Measurements from ENCODE around the gene ENOX1. TPM values are rescaled to one million over a fixed set of nuclear protein-coding genes. Genes with fewer than 3 reads are reported as not detected.

The ENOX1 gene
- total and polyA plus RNA-seq, 2 donors (not counting 3 experiments of a cell fraction or from before 2014, with no cell fraction given), result 0.17 to 0.97 TPM

GRCh38 chr13:43529796-43530195 lies 257.0 kb downstream of the ENOX1 start:
- CTCF ChIA-PET, result no interaction called here

More at GRCh38 chr13:43529796-43530195, 257.0 kb downstream of the ENOX1 start:
- Histone ChIP-seq H3K27me3 (ENCODE audit: control insufficient read depth in 2 of 2, insufficient read depth in 2 of 2, low read length in 2 of 2) (no peaks in the 10 kb centered on the region), H2AFZ (ENCODE audit: low read depth, low read length) (no peak overlapping the region), H3K4me2 (ENCODE audit: insufficient read depth, low read length) (no peak overlapping the region), H3K4me3 (replicated peaks in 1 of 3; ENCODE audit: insufficient read depth in 1 of 3, low read depth in 1 of 3, low read length in 3 of 3) (no peak overlapping the region), H3K27ac (ENCODE audit: insufficient read depth, low read depth, low read length) (no peak overlapping the region), H3K36me3 (ENCODE audit: control insufficient read depth in 2 of 2, extremely low read depth in 1 of 2, insufficient read depth in 2 of 2, low read length in 2 of 2) (no peaks in the 10 kb centered on the region), H4K20me1 (replicated peaks; ENCODE audit: control insufficient read depth, extremely low read depth, insufficient read depth, low read length) (no peaks in the 10 kb centered on the region), H3K9me1 (replicated peaks; ENCODE audit: control insufficient read depth, extremely low read depth, insufficient read depth, low read length) (no peaks in the 10 kb centered on the region), H3K4me1 (ENCODE audit: control insufficient read depth, extremely low read depth, insufficient read depth, low read length) (no peaks in the 10 kb centered on the region), H3K9ac (replicated peaks; ENCODE audit: extremely low read depth, insufficient read depth, low read length) (no peak overlapping the region), H3K79me2 (ENCODE audit: control insufficient read depth, insufficient read depth, low read length) (no peaks in the 10 kb centered on the region), H3K9me3 (replicated peaks; ENCODE audit: control insufficient read depth, insufficient read depth, low read length) (no peaks in the 10 kb centered on the region)
- no peak for DNase-seq (ENCODE audit: low read depth, low spot score)
- dilution Hi-C loops (cut with MboI; ENCODE audit: extremely low pct_ligation_motif_present, low sequenced_read_pairs), result no loop called here
- TF ChIP-seq MYC (IDR thresholded peaks at IDR 0.05; ENCODE audit: low read depth, low read length) (no peak), POLR2AphosphoS5 (IDR thresholded peaks at IDR 0.05; ENCODE audit: insufficient read depth, low read depth, low read length) (no peak), FOS (IDR thresholded peaks at IDR 0.05; ENCODE audit: borderline replicate concordance, insufficient read depth, low read length) (no peak), MAX (IDR thresholded peaks at IDR 0.05; ENCODE audit: insufficient read depth, insufficient read length) (no peak), POLR2A (IDR thresholded peaks at IDR 0.05; ENCODE audit: low read depth, low read length) (no peak), GATA2 (IDR thresholded peaks at IDR 0.05; ENCODE audit: insufficient read depth, insufficient read length, low read depth, low read length) (no peak), EZH2 (IDR thresholded peaks at IDR 0.05; ENCODE audit: borderline replicate concordance, low read depth, low read length, severe bottlenecking) (no peak), CTCF (IDR thresholded peaks at IDR 0.05; ENCODE audit: extremely low read depth in 1 of 2, insufficient read depth in 1 of 2, low read depth in 1 of 2, low read length in 2 of 2) (no peak), JUN (IDR thresholded peaks at IDR 0.05; ENCODE audit: borderline replicate concordance, insufficient read depth, insufficient read length, low read depth) (no peak)
- intact Hi-C loops (cut with micrococcal nuclease), result no loop called here
- BruUV-seq (replicated peaks), result no TSS peak
- POLR2A ChIA-PET, result no interaction called here
- no peak for FAIRE-seq
